ENCODE measurements around the gene PDIA5.

DNA sequence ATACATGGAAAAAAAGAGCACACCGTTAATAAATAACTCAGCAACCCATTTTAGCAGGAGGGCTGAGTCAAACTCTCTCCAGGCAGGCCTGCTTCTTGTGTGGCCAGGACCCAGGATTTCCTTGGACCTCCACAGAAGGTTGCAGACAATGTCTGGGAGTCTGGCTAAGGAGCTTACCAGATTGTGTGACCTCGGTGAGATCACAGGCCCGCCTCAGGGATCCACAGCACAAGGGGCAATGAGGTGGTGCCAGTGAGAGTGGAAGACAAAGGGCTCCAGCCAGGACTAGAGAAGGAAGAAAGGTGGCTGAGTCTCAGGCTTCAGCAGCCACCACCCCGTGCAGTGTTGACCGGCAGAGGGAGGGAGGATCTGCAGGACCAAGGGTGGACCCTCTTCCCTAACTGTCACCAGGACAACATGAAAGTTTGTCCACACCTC is 102.7 kb downstream of the PDIA5 start:
- TF ChIP-seq, protein P1, sequence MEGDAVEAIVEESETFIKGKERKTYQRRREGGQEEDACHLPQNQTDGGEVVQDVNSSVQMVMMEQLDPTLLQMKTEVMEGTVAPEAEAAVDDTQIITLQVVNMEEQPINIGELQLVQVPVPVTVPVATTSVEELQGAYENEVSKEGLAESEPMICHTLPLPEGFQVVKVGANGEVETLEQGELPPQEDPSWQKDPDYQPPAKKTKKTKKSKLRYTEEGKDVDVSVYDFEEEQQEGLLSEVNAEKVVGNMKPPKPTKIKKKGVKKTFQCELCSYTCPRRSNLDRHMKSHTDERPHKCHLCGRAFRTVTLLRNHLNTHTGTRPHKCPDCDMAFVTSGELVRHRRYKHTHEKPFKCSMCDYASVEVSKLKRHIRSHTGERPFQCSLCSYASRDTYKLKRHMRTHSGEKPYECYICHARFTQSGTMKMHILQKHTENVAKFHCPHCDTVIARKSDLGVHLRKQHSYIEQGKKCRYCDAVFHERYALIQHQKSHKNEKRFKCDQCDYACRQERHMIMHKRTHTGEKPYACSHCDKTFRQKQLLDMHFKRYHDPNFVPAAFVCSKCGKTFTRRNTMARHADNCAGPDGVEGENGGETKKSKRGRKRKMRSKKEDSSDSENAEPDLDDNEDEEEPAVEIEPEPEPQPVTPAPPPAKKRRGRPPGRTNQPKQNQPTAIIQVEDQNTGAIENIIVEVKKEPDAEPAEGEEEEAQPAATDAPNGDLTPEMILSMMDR (optimal IDR thresholded peaks at IDR 0.05 in 1 of 3, IDR thresholded peaks at IDR 0.05 in 1 of 3, conservative IDR thresholded peaks at IDR 0.05 in 1 of 3; ENCODE audit: extremely low read depth in 1 of 3, insufficient read depth in 2 of 3, low read length in 3 of 3) = no peak
- no peak for TF ChIP-seq EZH2 (IDR thresholded peaks at IDR 0.05; ENCODE audit: low read length)

Data from keratinocyte (primary cell).